Endothelial cell of umbilical vein (primary cell): ENCODE results near the gene RAD50.

Source experiments
- CTCF ChIP-seq, 2 donors: IDR thresholded peaks; 1 replicate in 1 of 2; 2 replicates in 1 of 2; pipeline ENCODE4 v1.5.1; 2011; ENCODE audit warnings: low read length in 2 of 2, mild to moderate bottlenecking in 2 of 2, moderate library complexity in 2 of 2, control low read depth in 1 of 2, inconsistent platforms in 1 of 2, low read depth in 1 of 2; ENCODE audit not compliant: insufficient read depth in 1 of 2; ENCODE audit errors: extremely low read depth in 1 of 2
- EZH2 ChIP-seq: IDR thresholded peaks from 2 replicates; pipeline ENCODE4 v1.6.1; 2012; ENCODE audit warnings: borderline replicate concordance, low read depth, mild to moderate bottlenecking, moderate library complexity, low read length, inconsistent platforms; ENCODE audit not compliant: severe bottlenecking
- FOS ChIP-seq: IDR thresholded peaks from 2 replicates; pipeline ENCODE4 v1.6.1; 2011; ENCODE audit warnings: mild to moderate bottlenecking, low read length, moderate library complexity, borderline replicate concordance; ENCODE audit not compliant: insufficient read depth
- GATA2 ChIP-seq: IDR thresholded peaks from 2 replicates; pipeline ENCODE4 v1.7.0; 2011; ENCODE audit warnings: low read depth, mild to moderate bottlenecking, moderate library complexity, mixed read lengths, low read length; ENCODE audit not compliant: insufficient read length, insufficient read depth
- JUN ChIP-seq: IDR thresholded peaks from 2 replicates; pipeline ENCODE4 v1.6.1; 2011; ENCODE audit warnings: borderline replicate concordance, low read depth; ENCODE audit not compliant: insufficient read length, insufficient read depth
- MAX ChIP-seq: IDR thresholded peaks from 2 replicates; pipeline ENCODE4 v1.6.1; 2011; ENCODE audit not compliant: insufficient read depth, insufficient read length
- MYC ChIP-seq: IDR thresholded peaks from one replicate; pipeline ENCODE4 v1.6.1; 2011; ENCODE audit warnings: mild to moderate bottlenecking, low read depth, low read length
- POLR2A ChIP-seq: IDR thresholded peaks from 2 replicates; pipeline ENCODE4 v1.6.1; 2012; ENCODE audit warnings: low read depth, mild to moderate bottlenecking, control low read depth, low read length
- POLR2AphosphoS5 ChIP-seq: IDR thresholded peaks from 2 replicates; pipeline ENCODE4 v1.6.1; 2012; ENCODE audit warnings: low read depth, mild to moderate bottlenecking, control low read depth, low read length, moderate library complexity; ENCODE audit not compliant: insufficient read depth

DNA sequence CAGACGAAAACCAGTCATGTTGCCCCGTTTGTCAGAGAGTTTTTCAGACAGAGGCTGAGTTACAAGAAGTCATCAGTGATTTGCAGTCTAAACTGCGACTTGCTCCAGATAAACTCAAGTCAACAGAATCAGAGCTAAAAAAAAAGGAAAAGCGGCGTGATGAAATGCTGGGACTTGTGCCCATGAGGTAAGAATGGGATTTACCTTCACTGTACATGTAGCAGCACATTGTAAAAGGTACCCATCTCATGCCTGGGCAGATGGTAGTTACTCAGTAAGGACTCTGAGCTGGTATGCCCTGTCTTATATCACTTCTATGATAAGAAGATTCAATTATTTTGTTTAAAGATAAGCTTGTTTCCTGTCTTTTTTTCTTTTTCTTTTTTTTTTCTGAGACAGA is 38.8 kb downstream of the RAD50 start:
- TF ChIP-seq POLR2A: no peak
- no peak for TF ChIP-seq CTCF (IDR thresholded peaks at IDR 0.05; ENCODE audit: extremely low read depth in 1 of 2, insufficient read depth in 1 of 2, low read depth in 1 of 2, low read length in 2 of 2)
- no peak for TF ChIP-seq GATA2
- TF ChIP-seq POLR2AphosphoS5: no peak
- TF ChIP-seq EZH2: no peak
- no peak for TF ChIP-seq MYC
- TF ChIP-seq MAX: no peak
- no peak for TF ChIP-seq JUN
- no peak for TF ChIP-seq FOS
